Transverse colon (tissue), 4 donors: ENCODE measurements around the gene TMTC2. TPM values are rescaled to one million over a fixed set of nuclear protein-coding genes. Genes with fewer than 3 reads are reported as not detected.

ENCODE experiments used
- DNase-seq: peaks from one replicate; pipeline ENCODE4 v3.0.0-alpha.2; 2019
- H3K27ac ChIP-seq, 4 donors: fragments of 200-600 bp; sonication (generic); 2 replicates each; pipeline ENCODE4 v1.5.1; 2016 to 2018; ENCODE audit warnings: inconsistent platforms in 4 of 4
- H3K27me3 ChIP-seq: fragments of 200-600 bp; sonication (generic); 2 replicates; pipeline ENCODE4 v1.5.1; 2017; ENCODE audit warnings: inconsistent platforms
- H3K36me3 ChIP-seq, 4 donors: fragments of 200-600 bp; sonication (generic); 2 replicates each; pipeline ENCODE4 v1.5.1; 2017 to 2019; ENCODE audit warnings: inconsistent platforms in 4 of 4
- H3K4me1 ChIP-seq, 4 donors: fragments of 200-600 bp; sonication (generic); 2 replicates each; pipeline ENCODE4 v1.5.1; 2017 to 2020; ENCODE audit warnings: inconsistent platforms in 4 of 4
- H3K4me3 ChIP-seq, 4 donors: fragments of 200-600 bp; sonication (generic); 1 replicate in 1 of 4; 2 replicates in 3 of 4; pipeline versions ENCODE4 v1.5.1 to v1.6.1; 2017 to 2019; ENCODE audit warnings: inconsistent platforms in 4 of 4
- H3K9me3 ChIP-seq, 2 donors: fragments of 200-600 bp; sonication (generic); 2 replicates each; pipeline ENCODE4 v1.5.1; 2017 to 2019; ENCODE audit warnings: inconsistent platforms in 2 of 2
- CTCF ChIP-seq, 5 experiments: fragments of 200-600 bp in 3 of 5; fragments of 450-650 bp in 2 of 5; sonication (generic) in 3 of 5; IDR thresholded peaks; 1 replicate in 2 of 5; 2 replicates in 3 of 5; pipeline ENCODE4 v1.5.1; 2016 to 2017; ENCODE audit warnings: antibody characterized with exemption in 5 of 5, inconsistent platforms in 3 of 5, mild to moderate bottlenecking in 2 of 5, moderate library complexity in 1 of 5
- EP300 ChIP-seq: sonication (generic); formaldehyde crosslinking; IDR thresholded peaks from one replicate; pipeline ENCODE4 v1.6.1; 2017; ENCODE audit warnings: antibody characterized with exemption, low read depth
- POLR2A ChIP-seq: fragments of 450-650 bp; IDR thresholded peaks from one replicate; pipeline ENCODE4 v1.6.1; 2016; ENCODE audit warnings: antibody characterized with exemption, mild to moderate bottlenecking, moderate library complexity
- POLR2AphosphoS5 ChIP-seq, 3 donors: sonication (generic); formaldehyde crosslinking; IDR thresholded peaks; one replicate each; pipeline ENCODE4 v1.6.1; 2016; ENCODE audit warnings: antibody characterized with exemption in 3 of 3
- whole genome bisulfite sequencing, 2 donors: methylation state at CpG; one replicate each; pipeline ENCODE4 v1.1.5; 2018; ENCODE audit warnings: low coverage in 1 of 2; 5-methylcytosine and 5-hydroxymethylcytosine counted together
- in situ Hi-C, 4 donors: fragments of 200-750 bp; cut with MboI; loops; one replicate each; pipeline versions ENCODE4 v1.15.0 to v1.15.1; 2017; ENCODE audit warnings: low sequenced_read_pairs in 3 of 4, low pct_ligation_motif_present in 1 of 4, low pct_unique_long_range_greater_than_20kb in 1 of 4
- intact Hi-C: fragments of 100-400 bp; cut with DNase I; formaldehyde crosslinking; loops from one replicate; pipeline ENCODE4 v1.15.1; 2023; ENCODE audit warnings: low total_unique reads
- total RNA-seq, 4 donors: library from RNA; depleted of rRNA; stranded (reverse); fragments of >200 nt; gene quantifications; one replicate each; pipeline ENCODE4 v1.1.0, GENCODE V29; 2016

Gene TMTC2
- total RNA-seq, 4 donors from 2014 or later, result 11.3 to 19.8 (median 17.1) TPM

- H3K4me3 ChIP-seq, result no peak overlapping the region
- no peaks in the 10 kb centered on the region for H3K36me3 ChIP-seq
- intact Hi-C loops, result no loop called here
- no peaks in the 10 kb centered on the region for H3K9me3 ChIP-seq
- DNase-seq, result no peak
- no peak overlapping the region for H3K27ac ChIP-seq
- in situ Hi-C loops, result no loop called here
- no peak for TF ChIP-seq EP300
- no peak for TF ChIP-seq CTCF (IDR thresholded peaks at IDR 0.05)
- no peaks in the 10 kb centered on the region for H3K27me3 ChIP-seq
- no peaks in the 10 kb centered on the region for H3K4me1 ChIP-seq
Measured at GRCh38 chr12:82788594-82788993, 101.9 kb downstream of the TMTC2 start.

- in situ Hi-C loops (no loop called here), intact Hi-C loops (no loop called here)
- no peak for DNase-seq
- no peak overlapping the region for H3K27ac ChIP-seq
- no peaks in the 10 kb centered on the region for H3K27me3 ChIP-seq
- TF ChIP-seq CTCF (IDR thresholded peaks at IDR 0.05) (no peak), POLR2AphosphoS5 (IDR thresholded peaks at IDR 0.05) (no peak), EP300 (no peak), POLR2A (no peak)
- H3K4me1 ChIP-seq, result no peaks in the 10 kb centered on the region
- H3K9me3 ChIP-seq, result no peaks in the 10 kb centered on the region
- no peaks in the 10 kb centered on the region for H3K36me3 ChIP-seq
- no peak overlapping the region for H3K4me3 ChIP-seq
Measured at GRCh38 chr12:82789674-82790073, 103.0 kb downstream of the TMTC2 start.

GRCh38 chr12:82793751-82794281 is 107.1 kb downstream of the TMTC2 start:
- intact Hi-C loops, result no loop called here
- Histone ChIP-seq H3K9me3 (no peaks in the 10 kb centered on the region), H3K4me3 (no peak overlapping the region), H3K27me3 (no peaks in the 10 kb centered on the region), H3K4me1 (no peaks in the 10 kb centered on the region), H3K27ac (no peak overlapping the region), H3K36me3 (no peaks in the 10 kb centered on the region)
- in situ Hi-C loops, result no loop called here
- no peak for TF ChIP-seq POLR2AphosphoS5 (IDR thresholded peaks at IDR 0.05)
- TF ChIP-seq POLR2A, result no peak
- TF ChIP-seq CTCF (IDR thresholded peaks at IDR 0.05), result no peak
- TF ChIP-seq EP300, result no peak
- DNase-seq, result no peak
- 76 to 93% methylated on average over 3 to 8 of the region's 8 CpGs for WGBS, 2 donors

- in situ Hi-C loops, result no loop called here
- DNase-seq, result no peak
- 91 to 92% methylated on average over 4 of the region's 4 CpGs for WGBS, 2 donors
Measured at GRCh38 chr12:82797480-82797879, 110.8 kb downstream of the TMTC2 start.

More at GRCh38 chr12:82797480-82797879, 110.8 kb downstream of the TMTC2 start:
- no peaks in the 10 kb centered on the region for H3K9me3 ChIP-seq
- intact Hi-C loops, result no loop called here
- no peaks in the 10 kb centered on the region for H3K27me3 ChIP-seq
- TF ChIP-seq POLR2A (no peak), EP300 (no peak), POLR2AphosphoS5 (IDR thresholded peaks at IDR 0.05) (no peak), CTCF (IDR thresholded peaks at IDR 0.05) (no peak)
- H3K27ac ChIP-seq, result no peak overlapping the region
- no peaks in the 10 kb centered on the region for H3K36me3 ChIP-seq
- no peaks in the 10 kb centered on the region for H3K4me1 ChIP-seq
- no peak overlapping the region for H3K4me3 ChIP-seq
